22Rv1 (cell line): ENCODE results near the gene PCARE.

Experiments
- ZFX ChIP-seq: fragments of 450-650 bp; IDR thresholded peaks from 2 replicates; pipeline ENCODE4 v1.6.1; 2017; ENCODE audit warnings: antibody characterized with exemption, borderline replicate concordance
- TF ChIP-seq, protein P1 (sequence below): fragments of 450-650 bp; IDR thresholded peaks from 2 replicates; pipeline ENCODE4 v1.5.1; 2017; ENCODE audit warnings: mild to moderate bottlenecking

DNA sequence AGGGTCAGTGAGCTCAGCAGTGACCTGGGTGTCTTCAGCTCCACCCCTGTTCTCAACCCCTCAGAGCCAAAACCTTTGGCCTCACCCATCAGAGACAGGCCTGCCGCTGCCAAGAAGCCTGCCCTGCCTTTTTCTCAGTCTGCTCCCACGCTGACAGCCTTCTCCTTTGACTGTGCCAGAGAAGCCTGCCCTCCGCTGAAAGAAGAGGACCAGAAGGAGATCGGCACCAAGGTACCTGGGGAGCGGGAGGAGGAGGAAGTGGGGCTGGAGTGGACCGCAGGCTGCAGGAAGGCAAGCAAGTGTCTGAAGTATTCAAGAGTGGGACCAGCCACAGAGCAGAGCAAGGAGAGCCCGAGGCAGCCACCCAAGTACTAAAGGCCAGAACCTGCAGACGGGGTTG lies 60.0 kb downstream of the PCARE start:
- TF ChIP-seq, protein P1, sequence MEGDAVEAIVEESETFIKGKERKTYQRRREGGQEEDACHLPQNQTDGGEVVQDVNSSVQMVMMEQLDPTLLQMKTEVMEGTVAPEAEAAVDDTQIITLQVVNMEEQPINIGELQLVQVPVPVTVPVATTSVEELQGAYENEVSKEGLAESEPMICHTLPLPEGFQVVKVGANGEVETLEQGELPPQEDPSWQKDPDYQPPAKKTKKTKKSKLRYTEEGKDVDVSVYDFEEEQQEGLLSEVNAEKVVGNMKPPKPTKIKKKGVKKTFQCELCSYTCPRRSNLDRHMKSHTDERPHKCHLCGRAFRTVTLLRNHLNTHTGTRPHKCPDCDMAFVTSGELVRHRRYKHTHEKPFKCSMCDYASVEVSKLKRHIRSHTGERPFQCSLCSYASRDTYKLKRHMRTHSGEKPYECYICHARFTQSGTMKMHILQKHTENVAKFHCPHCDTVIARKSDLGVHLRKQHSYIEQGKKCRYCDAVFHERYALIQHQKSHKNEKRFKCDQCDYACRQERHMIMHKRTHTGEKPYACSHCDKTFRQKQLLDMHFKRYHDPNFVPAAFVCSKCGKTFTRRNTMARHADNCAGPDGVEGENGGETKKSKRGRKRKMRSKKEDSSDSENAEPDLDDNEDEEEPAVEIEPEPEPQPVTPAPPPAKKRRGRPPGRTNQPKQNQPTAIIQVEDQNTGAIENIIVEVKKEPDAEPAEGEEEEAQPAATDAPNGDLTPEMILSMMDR, result no peak
- TF ChIP-seq ZFX, result no peak
